ENCODE measurements around the gene LRRK1.

The LRRK1 gene

GRCh38 chr15:100922192-100923040 is 3.3 kb downstream of the LRRK1 start:
- H3K4me1 ChIP-seq, result peaks cover 0 to 26% (median 0%) of the 10 kb centered on the region in 4 donors
- H3K4me3 ChIP-seq, result no peak overlapping the region
- peaks cover 0 to 6% of the 10 kb centered on the region in 2 donors for H3K27me3 ChIP-seq
- no peak for DNase-seq
- no peak overlapping the region for H3K27ac ChIP-seq
- no peaks in the 10 kb centered on the region for H3K9me3 ChIP-seq
- peaks cover 0 to 3% (median 0%) of the 10 kb centered on the region in 3 donors for H3K36me3 ChIP-seq
- no peak for TF ChIP-seq CTCF (IDR thresholded peaks at IDR 0.05)
- intact Hi-C loops (cut with DNase I; ENCODE audit: low total_unique reads), result no loop called here

DNA sequence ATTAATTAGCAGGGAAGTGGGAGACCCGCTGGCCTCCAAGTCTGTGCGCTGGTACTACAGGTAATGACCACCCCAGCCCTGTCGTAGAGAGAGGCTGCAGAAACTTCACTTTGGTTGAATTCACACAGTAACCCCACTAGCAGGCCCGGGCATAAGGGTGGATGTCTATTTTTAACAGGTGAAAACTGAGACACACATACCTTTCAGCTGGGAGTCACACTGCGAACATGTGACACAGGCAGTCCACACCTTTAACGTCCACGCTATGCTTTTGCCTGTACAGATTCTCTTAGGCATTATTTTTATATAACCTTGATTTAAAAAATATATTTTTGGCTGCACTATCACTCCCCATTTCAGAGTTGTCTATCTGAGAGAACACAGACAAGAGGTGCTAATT is 3.9 kb downstream of the LRRK1 start:
- Histone ChIP-seq H3K4me1 (peaks cover 0 to 19% (median 0%) of the 10 kb centered on the region in 4 donors), H3K4me3 (no peak overlapping the region), H3K27ac (no peak overlapping the region), H3K27me3 (peaks cover 0 to 3% of the 10 kb centered on the region in 2 donors), H3K9me3 (no peaks in the 10 kb centered on the region), H3K36me3 (peaks cover 0 to 5% (median 3%) of the 10 kb centered on the region in 3 donors)
- intact Hi-C loops (cut with DNase I; ENCODE audit: low total_unique reads), result no loop called here
- no peak for DNase-seq
- TF ChIP-seq CTCF (IDR thresholded peaks at IDR 0.05), result no peak

DNA sequence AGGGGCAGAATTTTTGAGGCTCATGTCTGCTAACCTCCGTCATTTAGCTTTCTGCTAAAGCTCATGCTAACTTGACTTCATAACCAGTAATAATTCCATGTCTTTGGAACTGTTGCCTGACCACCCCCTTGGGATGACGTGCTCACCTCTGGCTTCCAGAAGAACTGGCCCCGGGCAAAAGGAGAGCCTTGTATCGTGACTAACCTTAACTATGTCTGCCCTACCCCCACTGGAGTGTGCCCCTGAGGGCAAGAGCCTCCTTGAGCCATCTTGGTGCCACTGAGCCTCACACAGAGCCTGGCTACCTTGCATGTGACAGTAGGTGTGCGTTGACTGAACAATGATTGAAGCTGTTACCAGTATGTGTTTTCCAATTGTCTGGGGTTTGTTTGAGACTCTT is 4.7 kb downstream of the LRRK1 start:
- no peak overlapping the region for H3K27ac ChIP-seq
- intact Hi-C loops (cut with DNase I; ENCODE audit: low total_unique reads), result no loop called here

DNA sequence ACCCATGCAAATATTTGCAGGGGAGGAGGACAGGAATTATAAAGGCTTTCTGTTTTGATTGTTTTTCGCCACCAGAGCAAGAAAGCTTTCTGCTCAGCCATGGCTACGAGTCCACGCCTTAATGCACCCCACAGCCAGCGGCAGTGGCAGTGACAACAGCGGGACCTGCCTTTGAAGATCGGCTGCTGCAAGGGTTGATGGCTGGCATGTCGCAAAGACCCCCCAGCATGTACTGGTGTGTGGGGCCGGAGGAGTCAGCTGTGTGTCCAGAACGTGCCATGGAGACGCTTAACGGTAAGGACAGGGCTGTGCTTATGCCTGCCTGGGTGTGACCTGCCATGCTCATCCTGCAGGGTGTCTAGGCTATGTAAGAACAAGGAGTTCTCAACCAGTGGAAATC is 5.3 kb downstream of the LRRK1 start:
- Histone ChIP-seq H3K27ac (no peak overlapping the region), H3K9me3 (no peaks in the 10 kb centered on the region), H3K4me1 (peaks cover 0 to 10% (median 0%) of the 10 kb centered on the region in 4 donors), H3K4me3 (no peak overlapping the region), H3K27me3 (no peaks in the 10 kb centered on the region), H3K36me3 (peaks cover 0 to 7% (median 3%) of the 10 kb centered on the region in 3 donors)
- TF ChIP-seq CTCF (IDR thresholded peaks at IDR 0.05), result no peak
- no peak for DNase-seq
- intact Hi-C loops (cut with DNase I; ENCODE audit: low total_unique reads), result no loop called here

More for the DNA sequence above, 4.7 kb downstream of the LRRK1 start:
- H3K4me1 ChIP-seq, result peaks cover 0 to 12% (median 0%) of the 10 kb centered on the region in 4 donors
- no peaks in the 10 kb centered on the region for H3K9me3 ChIP-seq
- peaks cover 0 to 7% (median 3%) of the 10 kb centered on the region in 3 donors for H3K36me3 ChIP-seq
- peaks cover 0 to 2% of the 10 kb centered on the region in 2 donors for H3K27me3 ChIP-seq
- no peak for DNase-seq
- no peak for TF ChIP-seq CTCF (IDR thresholded peaks at IDR 0.05)
- H3K4me3 ChIP-seq, result no peak overlapping the region

DNA sequence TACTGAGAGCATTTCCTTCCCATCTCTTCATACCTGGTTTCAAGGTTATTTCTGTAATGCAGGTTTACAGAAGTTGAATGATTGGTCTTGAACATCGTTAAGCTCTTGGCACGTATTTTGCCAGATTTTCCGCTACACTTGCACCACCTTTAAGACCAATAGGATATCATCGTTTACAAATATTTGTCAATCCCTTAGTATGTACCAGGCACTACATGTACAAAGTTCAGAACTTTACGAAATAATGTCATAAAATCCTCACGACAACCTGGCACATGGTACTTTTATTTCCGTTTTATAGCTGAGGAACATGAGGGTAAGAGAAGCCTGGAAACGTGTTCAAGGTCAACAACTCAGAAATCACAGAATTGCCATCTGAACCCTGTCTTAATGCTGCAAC is 6.3 kb downstream of the LRRK1 start:
- Histone ChIP-seq H3K36me3 (peaks cover 0 to 7% (median 3%) of the 10 kb centered on the region in 3 donors), H3K27me3 (no peaks in the 10 kb centered on the region), H3K27ac (no peak overlapping the region), H3K4me1 (no peaks in the 10 kb centered on the region), H3K4me3 (no peak overlapping the region), H3K9me3 (no peaks in the 10 kb centered on the region)
- no peak for DNase-seq
- no peak for TF ChIP-seq CTCF (IDR thresholded peaks at IDR 0.05)
- intact Hi-C loops (cut with DNase I; ENCODE audit: low total_unique reads), result no loop called here

All from tibial artery (tissue), 4 donors.